Stimulated activated CD8-positive, alpha-beta memory T cell treated with anti-CD3 and anti-CD28 coated beads, Interleukin-2, amount 100 ng/mL, for 48 hours (primary cell): ENCODE measurements around the gene TIE1.

ENCODE experiments used
- DNase-seq, 2 donors: peaks; one replicate each; pipeline ENCODE4 v3.0.0-alpha.2; 2020; ENCODE audit warnings: low read depth in 2 of 2

The TIE1 gene

GRCh38 chr1:43300378-43301094 lies at the start of gene TIE1:
Gene TIE1, plus strand, starts transcription at chr1:43300982. Its CDS starts 90 bp downstream, at chr1:43301072.
- no peak for DNase-seq

DNA sequence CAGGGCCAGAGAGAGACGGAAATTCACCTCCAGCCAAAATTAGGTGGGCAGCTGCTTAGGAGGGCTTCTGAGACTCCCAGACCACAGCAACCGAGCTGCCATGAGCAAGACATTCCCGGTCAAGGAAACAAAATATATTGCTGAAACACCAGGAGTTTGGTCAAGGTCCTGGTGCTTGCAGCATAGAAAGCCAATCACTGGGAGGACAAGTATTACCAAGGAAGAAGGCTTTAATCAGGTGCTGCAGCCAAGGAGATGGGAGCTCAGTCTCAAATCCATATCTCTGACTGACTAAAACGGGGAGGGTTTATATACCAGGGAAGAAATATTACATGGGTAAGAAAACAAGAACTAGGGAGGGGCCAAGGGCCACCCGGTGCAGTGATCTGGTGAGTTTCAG lies 49.8 kb upstream of the TIE1 start:
- no peak for DNase-seq

- DNase-seq: no peak
These were observed 48.6 kb upstream of the TIE1 start for GRCh38 chr1:43252225-43252624.

DNA sequence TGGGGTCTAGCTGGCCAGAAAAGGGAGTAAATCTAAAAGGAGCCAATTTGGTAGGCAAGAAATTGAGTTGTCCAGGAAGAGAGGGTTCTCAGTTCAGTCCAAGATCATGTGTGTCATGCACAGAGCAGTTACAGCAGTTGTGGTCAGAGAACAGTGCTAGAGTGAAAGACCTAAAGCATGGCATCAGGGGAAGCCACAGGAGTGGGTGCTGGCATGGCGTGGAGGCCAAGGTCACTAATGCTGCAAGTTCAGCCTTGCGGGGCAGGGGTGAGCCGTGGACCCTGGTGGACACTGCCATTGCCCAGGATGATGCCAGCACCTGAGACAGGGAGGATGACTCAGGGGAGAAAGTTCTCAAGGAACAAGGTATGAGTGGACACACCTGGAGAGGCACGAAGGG lies 47.6 kb upstream of the TIE1 start:
- no peak for DNase-seq

DNA sequence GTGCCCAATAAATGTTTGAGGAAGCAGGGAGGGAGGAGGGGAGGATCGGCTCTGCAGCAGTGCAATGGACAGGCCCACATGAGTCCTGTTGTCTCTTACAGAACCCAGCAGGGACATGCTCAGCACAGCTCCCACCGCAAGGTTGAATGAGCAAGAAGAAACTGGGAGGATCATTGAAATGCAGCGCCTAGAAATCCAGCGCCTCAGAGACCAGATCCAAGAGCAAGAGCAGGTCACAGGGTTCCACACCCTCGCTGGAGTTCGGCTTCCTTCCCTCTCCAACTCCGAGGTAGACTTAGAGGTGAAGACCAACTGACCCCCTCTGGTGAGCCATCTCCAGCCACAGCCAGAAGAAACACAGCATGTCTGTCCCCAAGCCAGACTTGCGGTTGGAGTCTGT lies 46.9 kb upstream of the TIE1 start:
- DNase-seq: no peak

GRCh38 chr1:43255438-43256210 lies 45.2 kb upstream of the TIE1 start:
- no peak for DNase-seq

DNA sequence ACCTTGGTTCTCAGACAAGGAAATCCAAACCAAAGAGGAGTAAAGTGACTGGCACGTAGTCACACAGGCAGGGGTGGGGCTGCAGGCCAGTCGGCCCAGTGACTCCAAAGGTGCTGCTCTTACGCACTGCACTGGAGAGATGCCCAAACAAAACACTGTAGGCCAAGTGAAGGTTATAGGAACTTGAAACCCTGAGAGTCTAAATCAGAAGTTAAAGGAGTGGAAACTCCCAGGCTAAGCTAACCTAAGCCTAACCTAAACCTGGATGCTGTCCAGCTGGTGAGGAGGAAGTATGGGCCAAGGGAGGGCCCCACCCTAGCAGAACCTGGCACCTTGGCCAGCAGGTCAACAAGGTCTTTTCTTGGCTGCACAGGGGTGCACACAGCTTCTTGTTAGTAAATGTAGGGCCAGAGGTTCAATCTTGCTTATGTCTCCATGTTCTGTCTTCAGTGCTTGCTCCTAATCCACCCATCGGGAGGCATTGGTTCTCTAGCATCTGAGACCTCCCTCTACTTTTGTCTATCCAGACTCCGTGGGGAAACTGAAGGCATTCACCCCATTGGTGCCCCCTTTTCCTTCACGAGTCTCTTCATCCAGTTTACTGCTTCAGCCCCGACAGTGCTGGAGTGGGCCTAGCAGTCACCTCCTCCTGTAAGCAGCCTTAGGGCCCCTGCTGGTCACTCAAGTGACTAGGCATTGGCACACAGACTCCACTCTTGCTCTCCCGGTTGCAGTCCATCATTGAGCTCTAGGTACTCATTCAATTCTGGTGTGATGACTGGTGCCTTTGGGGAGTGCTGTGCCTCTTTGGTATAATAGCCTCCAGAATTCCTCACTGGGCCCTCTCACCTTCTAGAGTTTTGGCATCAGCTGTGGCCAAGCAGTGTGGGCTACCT lies 43.9 kb upstream of the TIE1 start:
- no peak for DNase-seq

DNA sequence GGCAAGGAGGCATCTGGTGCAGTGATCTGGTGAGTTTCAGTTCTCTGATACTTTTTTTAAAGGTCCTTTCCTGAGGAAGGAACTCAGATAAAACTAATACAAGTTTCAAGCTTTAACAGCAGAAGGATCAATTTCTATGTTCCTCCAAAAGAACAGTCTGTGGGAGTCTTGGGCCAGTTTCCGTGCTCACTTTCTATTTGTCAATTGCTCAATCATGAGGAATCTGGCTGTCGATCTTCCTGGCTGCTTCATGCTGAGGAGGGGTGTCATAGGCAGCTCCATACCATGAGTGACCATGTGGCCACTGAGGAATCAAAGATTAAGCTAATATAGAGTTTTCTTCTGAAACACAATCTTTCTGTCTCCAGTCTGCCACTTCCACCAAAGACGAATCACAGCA lies 42.4 kb upstream of the TIE1 start:
- DNase-seq: no peak

DNA sequence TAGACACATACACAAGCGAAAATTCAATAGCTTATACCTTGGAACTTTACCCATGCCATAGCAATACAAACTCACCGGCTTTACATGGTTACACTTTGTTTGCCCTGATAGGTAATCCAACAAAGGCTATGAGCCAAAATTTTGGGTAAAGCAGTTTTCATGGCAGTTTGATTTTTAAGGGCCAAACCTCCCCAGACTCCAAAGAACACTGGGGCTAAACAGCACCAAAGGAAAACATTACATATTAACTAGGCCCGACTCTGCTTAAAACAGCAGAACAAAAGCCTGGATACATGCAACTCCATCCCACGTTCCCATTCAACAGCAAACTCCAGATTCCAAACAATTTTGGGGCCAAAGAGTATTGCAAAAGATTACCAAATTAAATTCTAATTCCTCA lies 35.4 kb upstream of the TIE1 start:
- DNase-seq: no peak

DNA sequence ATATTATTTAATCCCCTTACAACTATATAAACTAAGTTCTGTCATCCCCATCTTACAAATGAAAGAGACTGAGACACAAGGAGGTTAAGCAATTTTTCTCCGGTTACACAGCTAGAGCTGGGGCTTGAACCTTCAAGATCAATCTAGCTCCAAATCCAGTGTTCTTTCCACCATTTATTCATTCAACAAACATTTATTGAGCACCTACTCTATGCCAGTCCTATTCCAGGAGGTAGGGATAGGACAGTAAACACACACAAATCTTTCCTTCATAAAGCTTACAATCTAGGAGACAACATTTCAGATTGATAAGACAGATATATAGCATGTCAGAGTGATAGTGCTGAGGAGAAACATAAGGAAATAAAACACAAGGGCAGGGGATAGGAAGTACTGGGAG lies 33.9 kb upstream of the TIE1 start:
- no peak for DNase-seq

DNA sequence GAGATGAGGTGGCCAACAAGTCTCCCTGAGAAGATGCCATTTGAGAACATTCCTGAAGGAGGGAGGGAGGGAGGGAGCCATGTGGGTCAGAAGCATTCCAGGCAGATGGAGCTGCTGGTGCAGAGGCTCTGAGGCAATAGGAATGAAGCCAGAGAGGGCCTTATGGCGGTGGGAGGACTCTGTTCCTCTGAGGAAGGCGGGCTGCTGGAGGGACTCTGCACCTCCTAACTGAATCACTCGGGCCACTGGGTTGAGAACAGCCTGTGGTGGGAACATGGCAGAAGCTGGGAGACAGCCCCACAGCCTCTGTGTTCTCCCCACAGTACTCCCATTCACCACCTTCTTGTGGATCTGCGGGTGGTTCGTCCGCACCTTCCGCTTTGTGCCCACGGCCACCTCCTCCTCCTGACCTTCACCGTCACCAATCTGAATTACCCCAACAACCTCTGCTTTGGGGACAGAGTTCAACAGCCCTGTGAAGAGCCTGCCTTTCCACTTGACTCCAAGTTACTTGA lies 33.4 kb upstream of the TIE1 start:
- DNase-seq: no peak

- no peak for DNase-seq
These were observed 32.9 kb upstream of the TIE1 start for GRCh38 chr1:43267818-43268425.

DNA sequence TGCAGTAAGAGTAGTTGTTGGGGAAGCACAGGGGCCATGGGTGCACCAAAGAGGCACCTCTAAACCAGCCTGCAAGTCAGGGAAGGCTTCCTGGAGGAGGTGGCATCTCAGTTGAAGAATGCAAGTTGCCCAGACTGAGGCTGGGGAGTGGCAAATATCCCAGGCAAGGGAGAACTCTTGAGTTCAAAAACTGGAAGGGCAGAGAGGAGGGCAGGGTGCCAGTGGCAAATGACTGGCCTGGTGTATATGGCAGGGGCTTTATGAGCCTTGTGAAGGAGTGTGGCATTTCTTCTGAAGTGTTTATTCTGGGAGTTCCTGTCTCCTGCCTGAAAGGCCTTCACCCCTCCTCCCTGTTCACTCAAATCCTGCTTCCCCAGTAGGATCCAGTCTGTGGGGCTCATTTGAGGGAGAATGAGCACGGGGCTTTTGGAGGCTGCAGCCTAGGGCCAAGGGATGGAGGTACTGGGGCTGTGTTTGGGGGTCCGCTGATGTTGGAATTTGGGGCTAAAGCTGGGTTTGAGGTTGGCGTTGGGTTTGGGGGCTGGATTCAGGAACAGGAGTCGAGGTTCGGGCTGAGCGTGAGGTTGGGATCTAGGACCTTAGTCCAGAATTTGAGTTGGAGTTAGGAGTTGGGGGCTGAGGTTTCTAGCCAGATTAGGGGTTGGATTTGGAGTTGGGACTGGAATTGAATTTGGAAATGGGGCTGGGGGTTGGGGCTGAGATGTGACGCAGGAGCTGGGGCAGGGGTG lies 31.0 kb upstream of the TIE1 start, which contains the start of gene TMEM125:
TSS of gene TMEM125 (plus strand) at position 357 of the 749 bp plus-strand sequence. CDS start 2,740 bp downstream, outside the sequence.
- DNase-seq: no peak

GRCh38 chr1:43270421-43271095 lies 30.2 kb upstream of the TIE1 start:
- peak in 1 of 2 donors; percentile 11 for DNase-seq

DNA sequence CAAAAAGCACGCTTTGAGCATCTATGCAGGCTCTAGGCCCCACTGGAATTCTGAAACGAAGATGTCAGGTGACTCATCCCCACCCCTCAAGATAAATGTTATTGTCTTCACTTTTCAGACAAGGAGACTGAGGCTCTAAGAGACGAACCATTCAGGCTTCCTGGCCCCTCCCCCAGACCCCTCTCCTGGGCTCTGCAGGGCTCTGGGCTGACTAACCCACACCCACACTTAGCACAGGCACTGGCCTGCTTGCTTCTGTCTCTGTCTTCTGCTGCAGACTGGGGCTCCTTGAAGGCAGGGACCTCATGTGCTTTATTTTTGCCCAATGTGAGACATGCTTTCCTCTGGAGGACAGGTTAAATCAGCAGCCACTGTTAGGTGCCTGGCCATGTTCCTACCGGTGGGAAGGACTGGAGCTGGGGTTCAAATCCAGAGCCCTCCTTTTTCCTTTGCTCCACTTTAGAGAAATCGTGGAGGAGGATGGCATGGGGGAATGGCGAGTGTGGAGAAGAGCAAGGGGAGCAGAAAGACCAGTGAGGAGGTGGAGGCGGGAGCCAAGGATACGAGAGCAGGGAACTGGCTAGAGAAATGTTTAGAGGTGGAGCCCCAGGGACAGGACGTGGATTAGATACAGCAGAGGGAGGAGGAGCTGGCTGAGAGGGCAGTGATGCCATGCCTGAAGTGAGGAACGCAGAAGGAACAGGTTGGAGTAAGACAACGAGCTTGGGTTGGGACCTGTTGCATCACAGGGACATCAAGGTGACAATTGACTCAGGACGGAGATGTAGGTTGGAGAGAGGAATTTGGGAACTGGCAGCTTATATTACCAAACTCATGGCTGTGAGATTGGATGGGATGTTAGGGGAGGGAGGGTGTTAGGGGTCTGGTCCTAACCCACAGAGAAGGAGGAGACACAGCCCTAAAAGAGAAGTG lies 29.3 kb upstream of the TIE1 start:
- DNase-seq: no peak

DNA sequence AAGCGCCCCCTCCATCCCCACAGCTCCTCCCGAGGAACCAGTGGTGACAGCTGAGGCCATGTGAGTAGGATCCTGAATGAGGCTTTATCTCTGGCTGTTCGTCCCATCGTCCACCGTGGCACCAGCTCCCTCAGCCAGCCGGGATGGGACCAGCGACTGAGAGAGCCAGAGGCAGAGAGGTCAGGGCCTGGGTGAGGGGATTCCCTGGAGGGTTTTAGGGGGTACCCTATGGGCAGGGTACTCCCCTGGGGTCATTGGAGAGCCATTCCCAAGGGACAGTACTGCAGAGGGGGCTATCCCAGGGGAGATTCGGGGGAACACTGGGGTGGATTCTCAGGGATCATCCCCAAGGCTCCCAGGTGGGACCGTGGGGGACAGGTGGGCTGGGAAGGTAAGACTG lies 28.6 kb upstream of the TIE1 start:
- no peak for DNase-seq

DNA sequence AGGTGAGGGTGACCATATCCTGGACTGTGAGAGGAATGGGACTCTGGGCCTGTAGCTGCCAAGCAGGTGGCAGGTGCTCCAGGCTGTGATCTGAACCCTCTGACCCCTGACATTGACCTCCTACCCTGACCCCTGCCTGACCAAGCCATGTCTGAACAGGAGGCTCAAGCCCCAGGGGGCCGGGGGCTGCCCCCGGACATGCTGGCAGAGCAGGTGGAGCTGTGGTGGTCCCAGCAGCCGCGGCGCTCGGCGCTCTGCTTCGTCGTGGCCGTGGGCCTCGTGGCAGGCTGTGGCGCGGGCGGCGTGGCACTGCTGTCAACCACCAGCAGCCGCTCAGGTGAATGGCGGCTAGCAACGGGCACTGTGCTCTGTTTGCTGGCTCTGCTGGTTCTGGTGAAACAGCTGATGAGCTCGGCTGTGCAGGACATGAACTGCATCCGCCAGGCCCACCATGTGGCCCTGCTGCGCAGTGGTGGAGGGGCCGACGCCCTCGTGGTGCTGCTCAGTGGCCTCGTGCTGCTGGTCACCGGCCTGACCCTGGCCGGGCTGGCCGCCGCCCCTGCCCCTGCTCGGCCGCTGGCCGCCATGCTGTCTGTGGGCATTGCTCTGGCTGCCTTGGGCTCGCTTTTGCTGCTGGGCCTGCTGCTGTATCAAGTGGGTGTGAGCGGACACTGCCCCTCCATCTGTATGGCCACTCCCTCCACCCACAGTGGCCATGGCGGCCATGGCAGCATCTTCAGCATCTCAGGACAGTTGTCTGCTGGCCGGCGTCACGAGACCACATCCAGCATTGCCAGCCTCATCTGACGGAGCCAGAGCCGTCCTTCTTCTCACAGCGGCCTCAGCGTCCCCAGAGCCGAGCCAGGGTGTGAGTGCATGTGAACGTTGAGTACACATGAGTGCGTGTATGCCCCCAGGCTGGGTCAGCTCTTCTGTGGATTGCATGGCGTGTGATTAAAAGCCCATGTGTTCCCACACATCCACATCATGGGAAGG lies 27.9 kb upstream of the TIE1 start:
- no peak for DNase-seq

DNA sequence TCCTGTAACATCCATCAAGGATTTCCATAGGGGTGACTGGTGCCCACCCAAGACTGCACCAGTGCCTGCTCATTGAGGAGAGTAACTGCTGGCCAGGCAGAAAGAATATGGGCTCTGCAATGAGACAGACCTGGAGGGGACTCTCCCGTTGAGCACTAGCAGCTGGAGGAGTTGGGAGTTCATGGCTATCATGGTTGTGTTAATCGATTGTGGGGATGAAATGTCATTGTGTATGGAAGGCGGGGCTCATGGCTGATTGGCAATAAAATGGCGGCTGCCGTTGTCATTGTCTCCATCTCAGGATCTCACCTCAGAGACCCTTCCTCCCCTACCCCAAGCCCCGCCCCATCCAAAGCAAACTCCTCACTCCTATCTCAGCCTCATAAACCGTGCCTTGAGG lies 27.1 kb upstream of the TIE1 start:
- DNase-seq: no peak
